Upper lobe of right lung (tissue), 1 donor: ENCODE measurements around the gene FAM114A1. TPM values are rescaled to one million over a fixed set of nuclear protein-coding genes. Genes with fewer than 3 reads are reported as not detected.
"Not testable (repeated sequence)": the region's sequence is repeated elsewhere in the genome, so short reads cannot be mapped to it uniquely, and the experiment has no call there.

Experiments
- ATAC-seq: fragments of 200-7000 bp; cut with Tn5 transposase; one replicate; pipeline ENCODE4 v1.9.1; 2020; ENCODE audit warnings: mild to moderate bottlenecking, moderate library complexity
- DNase-seq: peaks from one replicate; pipeline ENCODE4 v3.0.0-alpha.2; 2020
- H3K27ac ChIP-seq: fragments of 200-600 bp; one replicate; pipeline ENCODE4 v1.8.0; 2022
- H3K27me3 ChIP-seq: fragments of 200-600 bp; one replicate; pipeline ENCODE4 v1.8.0; 2022; ENCODE audit warnings: mild to moderate bottlenecking
- H3K36me3 ChIP-seq: fragments of 200-600 bp; one replicate; pipeline ENCODE4 v1.8.0; 2022
- H3K4me1 ChIP-seq: fragments of 200-600 bp; one replicate; pipeline ENCODE4 v1.8.0; 2022
- H3K4me3 ChIP-seq: fragments of 200-600 bp; one replicate; pipeline ENCODE4 v1.8.0; 2022; ENCODE audit warnings: mild to moderate bottlenecking
- H3K9me3 ChIP-seq: fragments of 200-600 bp; one replicate; pipeline ENCODE4 v1.8.0; 2022
- CTCF ChIP-seq: fragments of 200-600 bp; IDR thresholded peaks from one replicate; pipeline ENCODE4 v1.8.0; 2022; ENCODE audit warnings: antibody characterized with exemption
- intact Hi-C: fragments of 100-400 bp; cut with DNase I; formaldehyde crosslinking; loops from one replicate; pipeline ENCODE4 v1.11.0; 2022
- total RNA-seq: library from RNA; stranded (reverse); fragmentation: NEBNext Ultra II Directional; extraction: Animal tissue kit (Norgen Biotek cat#: 25700); gene quantifications from one replicate; pipeline ENCODE4 v1.2.1, GENCODE V29; 2021
- donor health status: DM: no; HTN: yes; CAD: no; lungs with severe emphysema.

Gene FAM114A1
- total RNA-seq, 1 donor from 2014 or later = 39.8 TPM

- TF ChIP-seq CTCF = no peak
- no peaks in the 10 kb centered on the region for H3K9me3 ChIP-seq
- no peaks in the 10 kb centered on the region for H3K36me3 ChIP-seq
- no peak overlapping the region for H3K4me3 ChIP-seq
- no peaks in the 10 kb centered on the region for H3K27me3 ChIP-seq
- DNase-seq (no peak), ATAC-seq (no peak)
- intact Hi-C loops = no loop called here
- peaks cover 7% of the 10 kb centered on the region for H3K4me1 ChIP-seq
- H3K27ac ChIP-seq = no peak overlapping the region
Observed at GRCh38 chr4:38982361-38983095, 114.9 kb downstream of the FAM114A1 start.

- DNase-seq = no peak
Observed at GRCh38 chr4:38983291-38983690, 115.7 kb downstream of the FAM114A1 start.

GRCh38 chr4:38983787-38984598, 116.4 kb downstream of the FAM114A1 start:
- intact Hi-C loops = no loop called here
- Histone ChIP-seq H3K9me3 (no peaks in the 10 kb centered on the region), H3K36me3 (no peaks in the 10 kb centered on the region), H3K4me3 (no peak overlapping the region), H3K27ac (no peak overlapping the region), H3K27me3 (no peaks in the 10 kb centered on the region), H3K4me1 (peaks cover 7% of the 10 kb centered on the region)
- no peak for TF ChIP-seq CTCF
- DNase-seq (no peak), ATAC-seq (no peak)

More at GRCh38 chr4:38983291-38983690, 115.7 kb downstream of the FAM114A1 start:
- Histone ChIP-seq H3K9me3 (no peaks in the 10 kb centered on the region), H3K4me1 (peaks cover 7% of the 10 kb centered on the region), H3K4me3 (no peak overlapping the region), H3K36me3 (no peaks in the 10 kb centered on the region), H3K27me3 (no peaks in the 10 kb centered on the region), H3K27ac (no peak overlapping the region)
- ATAC-seq = no peak
- no peak for TF ChIP-seq CTCF
- intact Hi-C loops = no loop called here

- no peak overlapping the region for H3K4me3 ChIP-seq
- no peaks in the 10 kb centered on the region for H3K36me3 ChIP-seq
- no peaks in the 10 kb centered on the region for H3K27me3 ChIP-seq
- TF ChIP-seq CTCF = no peak
- no peak overlapping the region for H3K27ac ChIP-seq
- ATAC-seq = no peak
- intact Hi-C loops = no loop called here
- no peaks in the 10 kb centered on the region for H3K9me3 ChIP-seq
- DNase-seq = no peak
- peaks cover 7% of the 10 kb centered on the region for H3K4me1 ChIP-seq
Observed at GRCh38 chr4:38985410-38986100, 117.9 kb downstream of the FAM114A1 start.

- no peaks in the 10 kb centered on the region for H3K27me3 ChIP-seq
- no peak overlapping the region for H3K4me3 ChIP-seq
- H3K36me3 ChIP-seq = no peaks in the 10 kb centered on the region
- ATAC-seq = no peak
- H3K27ac ChIP-seq = no peak overlapping the region
- intact Hi-C loops = no loop called here
- H3K4me1 ChIP-seq = peaks cover 7% of the 10 kb centered on the region
- TF ChIP-seq CTCF = no peak
- no peaks in the 10 kb centered on the region for H3K9me3 ChIP-seq
- no peak for DNase-seq
Observed at GRCh38 chr4:38987491-38987890, 119.9 kb downstream of the FAM114A1 start.

GRCh38 chr4:38988353-38988752, 120.7 kb downstream of the FAM114A1 start:
- H3K9me3 ChIP-seq, H3K27ac ChIP-seq, H3K4me3 ChIP-seq, intact Hi-C loops, H3K36me3 ChIP-seq, H3K4me1 ChIP-seq, DNase-seq, H3K27me3 ChIP-seq: not testable (repeated sequence)
- ATAC-seq = peak; percentile 63
